ENCODE measurements around the gene MAP7D3.

DNA sequence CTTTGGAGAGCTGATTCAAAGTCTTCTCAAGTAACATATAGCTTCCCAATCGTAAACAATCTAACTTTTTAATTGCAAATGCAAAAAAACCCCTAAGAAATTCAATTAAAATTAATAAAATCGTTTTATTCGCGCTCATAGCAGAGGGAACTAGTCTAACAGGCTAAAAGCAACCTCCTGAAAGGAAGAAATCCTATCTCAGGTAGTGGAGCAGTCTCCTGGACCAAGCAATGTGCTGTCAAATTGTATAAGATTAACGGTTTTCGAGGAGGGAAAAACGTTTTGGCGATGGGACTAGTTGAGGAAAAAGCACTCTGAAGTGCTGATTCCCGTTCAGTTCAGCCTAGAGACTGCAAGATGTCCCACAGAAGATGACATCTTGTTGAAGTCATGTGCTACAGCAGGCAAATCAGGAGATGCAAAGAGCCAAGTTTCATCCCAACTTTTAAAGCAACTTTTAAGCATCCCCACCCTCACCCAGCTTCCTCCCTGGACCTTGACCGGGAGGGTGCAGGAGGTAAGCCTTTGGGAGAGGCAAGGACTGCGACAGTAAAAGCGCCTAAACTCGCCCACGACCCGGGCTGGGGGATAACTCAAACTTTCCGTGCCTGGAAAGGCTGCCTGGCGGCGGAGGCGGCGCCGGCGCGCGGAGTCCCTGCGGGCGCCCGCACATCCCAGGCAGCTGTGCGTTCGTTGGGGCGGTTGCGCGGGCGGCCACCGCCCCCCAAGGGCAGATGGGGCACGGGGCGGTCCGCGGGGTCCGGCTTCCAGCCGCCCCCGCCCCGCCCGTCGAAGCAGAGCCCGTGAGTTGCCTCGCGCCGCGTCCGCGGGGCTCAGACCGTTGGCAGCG, 784 bp downstream of the MAP7D3 start:
- TF ChIP-seq, protein P1, sequence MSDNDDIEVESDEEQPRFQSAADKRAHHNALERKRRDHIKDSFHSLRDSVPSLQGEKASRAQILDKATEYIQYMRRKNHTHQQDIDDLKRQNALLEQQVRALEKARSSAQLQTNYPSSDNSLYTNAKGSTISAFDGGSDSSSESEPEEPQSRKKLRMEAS (IDR thresholded peaks at IDR 0.05): no peak
- no peak for TF ChIP-seq CEBPB (IDR thresholded peaks at IDR 0.05)
- TF ChIP-seq, protein P2, sequence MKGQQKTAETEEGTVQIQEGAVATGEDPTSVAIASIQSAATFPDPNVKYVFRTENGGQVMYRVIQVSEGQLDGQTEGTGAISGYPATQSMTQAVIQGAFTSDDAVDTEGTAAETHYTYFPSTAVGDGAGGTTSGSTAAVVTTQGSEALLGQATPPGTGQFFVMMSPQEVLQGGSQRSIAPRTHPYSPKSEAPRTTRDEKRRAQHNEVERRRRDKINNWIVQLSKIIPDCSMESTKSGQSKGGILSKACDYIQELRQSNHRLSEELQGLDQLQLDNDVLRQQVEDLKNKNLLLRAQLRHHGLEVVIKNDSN (IDR thresholded peaks at IDR 0.05): no peak
- TF ChIP-seq EGR1 (IDR thresholded peaks at IDR 0.05): no peak
- TF ChIP-seq EP300 (IDR thresholded peaks at IDR 0.05; ENCODE audit: borderline replicate concordance): no peak
- TF ChIP-seq ZBTB7A (IDR thresholded peaks at IDR 0.05; ENCODE audit: low read depth): no peak
- TF ChIP-seq YY1 (IDR thresholded peaks at IDR 0.05; ENCODE audit: low read depth): no peak
- TF ChIP-seq CREB1 (IDR thresholded peaks at IDR 0.05; ENCODE audit: low read depth): no peak

Measured in Ishikawa (cell line).